GM19193 (cell line): ENCODE results near the gene KRT75.

Experiments used
- POLR2A ChIP-seq: IDR thresholded peaks from 4 replicates; pipeline ENCODE4 v1.6.1; 2011; ENCODE audit not compliant: insufficient read depth, insufficient read length; ENCODE audit errors: extremely low read depth

Gene KRT75

GRCh38 chr12:52433501-52434080, 580 bp downstream of the KRT75 start:
- TF ChIP-seq POLR2A: no peak

GRCh38 chr12:52432559-52433207, 1.5 kb downstream of the KRT75 start:
- TF ChIP-seq POLR2A: no peak

GRCh38 chr12:52428121-52428520, 6.0 kb downstream of the KRT75 start:
- TF ChIP-seq POLR2A: no peak

GRCh38 chr12:52427083-52427482, 7.1 kb downstream of the KRT75 start:
- TF ChIP-seq POLR2A: no peak

- TF ChIP-seq POLR2A: no peak
Measured at GRCh38 chr12:52426034-52426433, 8.1 kb downstream of the KRT75 start.

GRCh38 chr12:52425466-52425865, 8.7 kb downstream of the KRT75 start:
- TF ChIP-seq POLR2A: no peak

GRCh38 chr12:52423661-52424500, 10.3 kb downstream of the KRT75 start:
- TF ChIP-seq POLR2A: no peak

GRCh38 chr12:52423035-52423434, 11.1 kb downstream of the KRT75 start:
- no peak for TF ChIP-seq POLR2A

- TF ChIP-seq POLR2A: no peak
Measured at GRCh38 chr12:52419656-52420055, 14.5 kb downstream of the KRT75 start.

- no peak for TF ChIP-seq POLR2A
Measured at GRCh38 chr12:52418576-52419110, 15.5 kb downstream of the KRT75 start.

- TF ChIP-seq POLR2A: no peak
Measured at GRCh38 chr12:52417740-52418139, 16.4 kb downstream of the KRT75 start.

- TF ChIP-seq POLR2A: no peak
Measured at GRCh38 chr12:52416795-52417194, 17.4 kb downstream of the KRT75 start.

GRCh38 chr12:52415870-52416750, 18.1 kb downstream of the KRT75 start:
- no peak for TF ChIP-seq POLR2A

GRCh38 chr12:52414936-52415335, 19.2 kb downstream of the KRT75 start:
- no peak for TF ChIP-seq POLR2A
